ENCODE results near the gene PRSS3. TPM values are rescaled to one million over a fixed set of nuclear protein-coding genes. Genes with fewer than 3 reads are reported as not detected.

Gene PRSS3
- total and polyA plus RNA-seq, 10 of the 15 experiments (the other 5 are each of a cell fraction or from before 2014, with no cell fraction given) = 0.54 TPM; not detected in 9

GRCh38 chr9:33785914-33786313, 9.4 kb upstream of the PRSS3 start:
- ChIA-PET CTCF (interaction anchor here (2.0 kb wide), 1 partner anchor 27 kb away, joined by 10 read pairs; no protein-coding TSS in a partner anchor), POLR2A (no interaction called here), RAD21 (ENCODE audit: unreplicated experiment) (no interaction called here), SMC1A (ENCODE audit: uncharacterized antibody, unreplicated experiment) (no interaction called here)
- Histone ChIP-seq H3K27ac (ENCODE audit: control insufficient read depth, insufficient read depth) (no peak overlapping the region), H3K4me1 (ENCODE audit: control insufficient read depth, insufficient read depth, low read length) (no peaks in the 10 kb centered on the region), H3K79me2 (ENCODE audit: control insufficient read depth, insufficient read depth, low read length) (no peaks in the 10 kb centered on the region), H3K4me2 (ENCODE audit: control insufficient read depth, insufficient read depth) (no peak overlapping the region), H3K4me3 (no peak overlapping the region), H3K27me3 (replicated peaks in 1 of 2; ENCODE audit: control insufficient read depth in 2 of 2, insufficient read depth in 2 of 2, low read length in 1 of 2) (no peaks in the 10 kb centered on the region), H3K36me3 (ENCODE audit: control insufficient read depth in 2 of 2, insufficient read depth in 2 of 2, low read length in 1 of 2) (no peaks in the 10 kb centered on the region), H2AFZ (ENCODE audit: control insufficient read depth, low read depth, low read length) (no peak overlapping the region), H3K9ac (ENCODE audit: control insufficient read depth, insufficient read depth, low read length) (no peak overlapping the region), H4K20me1 (ENCODE audit: control insufficient read depth, insufficient read depth) (no peaks in the 10 kb centered on the region), H3K9me3 (replicated peaks; ENCODE audit: control insufficient read depth, insufficient read depth, low read length) (no peaks in the 10 kb centered on the region)
- FAIRE-seq = peak; percentile 65
- TF ChIP-seq CTCF (IDR thresholded peaks at IDR 0.05 in 2 of 3, conservative IDR thresholded peaks at IDR 0.05 in 1 of 3; ENCODE audit: control insufficient read depth in 2 of 3, extremely low read depth in 1 of 3, insufficient read depth in 1 of 3, low read depth in 3 of 3, low read length in 3 of 3) (peak; percentile 11 to 25 (median 24); a peak in 3 of 6 replicates), LARP7 (IDR thresholded peaks at IDR 0.05) (no peak), HCFC1 (IDR thresholded peaks at IDR 0.05; ENCODE audit: low read length) (no peak), SMARCA5 (IDR thresholded peaks at IDR 0.05) (no peak), RAD21 (IDR thresholded peaks at IDR 0.05; ENCODE audit: insufficient read depth, low read depth, low read length) (0 out of 2 replicates have a peak, but pooled peaks have one; percentile 12)
- intact Hi-C loops (cut with micrococcal nuclease; ENCODE audit: unreplicated experiment) = no loop called here
- WGBS (ENCODE audit: insufficient coverage, insufficient replicate concordance, low lambda C conversion rate, missing lambda C conversion rate) = 21% methylated on average over 5 of the region's 5 CpGs
- in situ Hi-C loops (cut with MboI) = no loop called here
- no TSS peak for BruUV-seq (replicated peaks)
- no peak for DNase-seq (ENCODE audit: low read depth, low spot score)
- peak; percentile 60; the same call in 2 of the 3 replicates for ATAC-seq

GRCh38 chr9:33786681-33787080, 8.7 kb upstream of the PRSS3 start:
- DNase-seq (ENCODE audit: low read depth, low spot score) (no peak), FAIRE-seq (no peak), ATAC-seq (no peak)
- in situ Hi-C loops (cut with MboI) = no loop called here
- H3K79me2 ChIP-seq (ENCODE audit: control insufficient read depth, insufficient read depth, low read length) = no peaks in the 10 kb centered on the region
- no peaks in the 10 kb centered on the region for H3K36me3 ChIP-seq (ENCODE audit: control insufficient read depth in 2 of 2, insufficient read depth in 2 of 2, low read length in 1 of 2)
- H2AFZ ChIP-seq (ENCODE audit: control insufficient read depth, low read depth, low read length) = no peak overlapping the region
- H3K9ac ChIP-seq (ENCODE audit: control insufficient read depth, insufficient read depth, low read length) = no peak overlapping the region
- ChIA-PET POLR2A (interaction anchor here (0.6 kb wide), 1 partner anchor 337 kb away, joined by 3 read pairs; no protein-coding TSS in a partner anchor), RAD21 (ENCODE audit: unreplicated experiment) (interaction anchor here (0.6 kb wide), 1 partner anchor 288 kb away, joined by 3 read pairs; no protein-coding TSS in a partner anchor), SMC1A (ENCODE audit: uncharacterized antibody, unreplicated experiment) (no interaction called here), CTCF (interaction anchor here (0.6 to 2.6 kb wide), 3 partner anchors 8 to 81 kb away, joined by 3 to 16 read pairs (median 10); no protein-coding TSS in a partner anchor)
- no TSS peak for BruUV-seq (replicated peaks)
- H3K27ac ChIP-seq (ENCODE audit: control insufficient read depth, insufficient read depth) = no peak overlapping the region
- no peaks in the 10 kb centered on the region for H3K4me1 ChIP-seq (ENCODE audit: control insufficient read depth, insufficient read depth, low read length)
- H3K4me2 ChIP-seq (ENCODE audit: control insufficient read depth, insufficient read depth) = no peak overlapping the region
- no peaks in the 10 kb centered on the region for H3K27me3 ChIP-seq (replicated peaks in 1 of 2; ENCODE audit: control insufficient read depth in 2 of 2, insufficient read depth in 2 of 2, low read length in 1 of 2)
- 17% methylated on average over 2 of the region's 2 CpGs for WGBS (ENCODE audit: insufficient coverage, insufficient replicate concordance, low lambda C conversion rate, missing lambda C conversion rate)
- no peaks in the 10 kb centered on the region for H3K9me3 ChIP-seq (replicated peaks; ENCODE audit: control insufficient read depth, insufficient read depth, low read length)
- no peak overlapping the region for H3K4me3 ChIP-seq
- H4K20me1 ChIP-seq (ENCODE audit: control insufficient read depth, insufficient read depth) = no peaks in the 10 kb centered on the region
- intact Hi-C loops (cut with micrococcal nuclease; ENCODE audit: unreplicated experiment) = no loop called here
- TF ChIP-seq BRCA1 (IDR thresholded peaks at IDR 0.05; ENCODE audit: low read depth, low read length) (no peak), NKRF (conservative IDR thresholded peaks at IDR 0.05) (no peak), NFXL1 (IDR thresholded peaks at IDR 0.05; ENCODE audit: borderline replicate concordance) (no peak), SMAD1 (IDR thresholded peaks at IDR 0.05; ENCODE audit: low read depth, partially characterized antibody) (no peak), ZBTB4 (CRISPR knock-in tag; IDR thresholded peaks at IDR 0.05) (no peak), ESRRA (IDR thresholded peaks at IDR 0.05; ENCODE audit: low read length) (no peak)

Measured in GM12878 (cell line).